B cell (primary cell): ENCODE results near the gene DUSP15. TPM values are rescaled to one million over a fixed set of nuclear protein-coding genes. Genes with fewer than 3 reads are reported as not detected.

Experiments used
- ATAC-seq: fragments of 200-7000 bp; cut with Tn5 transposase; one replicate; pipeline ENCODE4 v1.10.0; 2021; ENCODE audit warnings: low read depth, mild to moderate bottlenecking, moderate number of reproducible peaks, moderate library complexity
- CTCF ChIA-PET: fragments of 350-600 bp; sonication (Branson Sonifier 250); formaldehyde crosslinking; loops from one replicate; lab custom pipeline; 2021; ENCODE audit warnings: antibody characterized with exemption, inconsistent platforms; lab: Charles Lee
- POLR2A ChIA-PET: fragments of 350-600 bp; sonication (Branson Sonifier 250); formaldehyde crosslinking; loops from one replicate; lab custom pipeline; 2021; ENCODE audit warnings: antibody characterized with exemption; lab: Charles Lee
- DNase-seq: peaks from one replicate; pipeline ENCODE4 v3.0.0; 2013
- H2AFZ ChIP-seq: 2 replicates; pipeline ENCODE4 v1.6.1; 2012; ENCODE audit warnings: mild to moderate bottlenecking, low read depth, low read length; ENCODE audit not compliant: insufficient read depth, poor library complexity, severe bottlenecking
- H3K27ac ChIP-seq, 2 donors: 1 replicate in 1 of 2; 2 replicates in 1 of 2; pipeline ENCODE4 v1.5.1; 2012 to 2013; ENCODE audit warnings: low read length in 2 of 2, mild to moderate bottlenecking in 2 of 2, moderate library complexity in 1 of 2
- H3K27me3 ChIP-seq, 4 experiments: fragments of 200-600 bp in 1 of 4; sonication (generic) in 1 of 4; replicated peaks in 1 of 4; 1 replicate in 2 of 4; 2 replicates in 2 of 4; pipeline versions ENCODE4 v1.6.1 to v1.7.0; 2013 to 2016; ENCODE audit warnings: low read length in 3 of 4, mild to moderate bottlenecking in 2 of 4, mixed read lengths in 1 of 4, moderate library complexity in 1 of 4; ENCODE audit not compliant: insufficient read depth in 4 of 4, control insufficient read depth in 3 of 4; ENCODE audit errors: control extremely low read depth in 1 of 4
- H3K36me3 ChIP-seq, 2 experiments: replicated peaks in 1 of 2; 1 replicate in 1 of 2; 2 replicates in 1 of 2; pipeline versions ENCODE4 v1.6.1 to v1.7.1; 2013; ENCODE audit warnings: low read length in 1 of 2; ENCODE audit not compliant: insufficient read depth in 2 of 2, control insufficient read depth in 1 of 2; ENCODE audit errors: control extremely low read depth in 1 of 2, extremely low read depth in 1 of 2
- H3K4me1 ChIP-seq, 2 donors: fragments of 200-600 bp in 1 of 2; sonication (generic) in 1 of 2; 1 replicate in 1 of 2; 2 replicates in 1 of 2; pipeline versions ENCODE4 v1.5.1 to v1.6.1; 2013 to 2017; ENCODE audit warnings: low read length in 2 of 2; ENCODE audit not compliant: control insufficient read depth in 2 of 2, insufficient read depth in 2 of 2
- H3K4me2 ChIP-seq: replicated peaks from 2 replicates; pipeline ENCODE3; 2012; ENCODE audit warnings: mild to moderate bottlenecking, low read depth, low read length; ENCODE audit not compliant: poor library complexity, severe bottlenecking
- H3K4me3 ChIP-seq, 5 experiments: fragments of 200-600 bp in 1 of 5; sonication (generic) in 1 of 5; 1 replicate in 3 of 5; 2 replicates in 2 of 5; pipeline versions ENCODE4 v1.5.1 to v1.7.0; 2011 to 2016; ENCODE audit warnings: low read length in 4 of 5, mild to moderate bottlenecking in 4 of 5, low read depth in 2 of 5, control low read depth in 1 of 5, moderate library complexity in 1 of 5; ENCODE audit not compliant: insufficient read depth in 1 of 5; ENCODE audit errors: control extremely low read depth in 1 of 5, extremely low read depth in 1 of 5
- H3K79me2 ChIP-seq: fragments of 200-600 bp; sonication (generic); one replicate; pipeline ENCODE4 v1.6.0; 2016; ENCODE audit warnings: low read length; ENCODE audit not compliant: control insufficient read depth, insufficient read depth
- H3K9ac ChIP-seq: fragments of 200-600 bp; sonication (generic); 2 replicates; pipeline ENCODE4 v1.6.1; 2017; ENCODE audit warnings: mild to moderate bottlenecking, low read length, moderate library complexity
- H3K9me3 ChIP-seq, 3 donors: one replicate each; pipeline versions ENCODE4 v1.6.1 to v1.7.1; 2013; ENCODE audit warnings: low read length in 2 of 3; ENCODE audit not compliant: control insufficient read depth in 2 of 3, insufficient read depth in 1 of 3; ENCODE audit errors: control extremely low read depth in 1 of 3
- H4K20me1 ChIP-seq: 2 replicates; pipeline ENCODE4 v1.6.0; 2012; ENCODE audit warnings: mild to moderate bottlenecking, low read length; ENCODE audit not compliant: insufficient read depth, control insufficient read depth, poor library complexity, severe bottlenecking
- H3K27ac Mint-ChIP-seq: one replicate; pipeline ENCODE4 v1.8.0; 2021; ENCODE audit warnings: mixed read lengths
- H3K27me3 Mint-ChIP-seq: one replicate; pipeline ENCODE4 v1.8.0; 2021; ENCODE audit warnings: mixed read lengths
- H3K4me1 Mint-ChIP-seq: one replicate; pipeline ENCODE4 v1.8.0; 2021; ENCODE audit warnings: mixed read lengths
- H3K4me3 Mint-ChIP-seq: one replicate; pipeline ENCODE4 v1.8.0; 2021; ENCODE audit warnings: mixed read lengths
- H3K9me3 Mint-ChIP-seq: one replicate; pipeline ENCODE4 v1.8.0; 2022; ENCODE audit warnings: mixed read lengths; ENCODE audit not compliant: insufficient read depth
- EZH2 ChIP-seq: IDR thresholded peaks from 2 replicates; pipeline ENCODE4 v1.6.1; 2012; ENCODE audit warnings: borderline replicate concordance, low read depth, mild to moderate bottlenecking, moderate library complexity, low read length; ENCODE audit not compliant: insufficient read depth, poor library complexity, severe bottlenecking
- WGBS: methylation state at CpG from one replicate; pipeline ENCODE4 v1.1.5; 2013; ENCODE audit warnings: missing lambda C conversion rate; ENCODE audit not compliant: insufficient coverage; 5-methylcytosine and 5-hydroxymethylcytosine counted together
- intact Hi-C: fragments of 100-400 bp; cut with micrococcal nuclease; formaldehyde crosslinking; loops from one replicate; pipeline ENCODE4 v1.10.0; 2022
- polyA plus RNA-seq: library from polyadenylated mRNA; depleted of rRNA; stranded (reverse); fragments of >200 nt; gene quantifications from 2 replicates; pipeline ENCODE4 v1.2.3, GENCODE V29; 2012
- total RNA-seq, 2 donors: library from RNA; stranded (reverse); fragments of 120-200 nt in 1 of 2; gene quantifications; 1 replicate in 1 of 2; 2 replicates in 1 of 2; pipeline versions ENCODE4 v1.2.3 to v1.2.4, GENCODE V29; 2013 to 2022
- TF ChIP-seq, protein P1 (sequence below): fragments of 200-600 bp; IDR thresholded peaks from one replicate; pipeline ENCODE4 v1.8.0; 2022; ENCODE audit warnings: antibody characterized with exemption, mild to moderate bottlenecking

The DUSP15 gene
- total and polyA plus RNA-seq, 2 donors (not counting 1 experiment from before 2014, with no cell fraction given) = 0.78 to 3.3 TPM

DNA sequence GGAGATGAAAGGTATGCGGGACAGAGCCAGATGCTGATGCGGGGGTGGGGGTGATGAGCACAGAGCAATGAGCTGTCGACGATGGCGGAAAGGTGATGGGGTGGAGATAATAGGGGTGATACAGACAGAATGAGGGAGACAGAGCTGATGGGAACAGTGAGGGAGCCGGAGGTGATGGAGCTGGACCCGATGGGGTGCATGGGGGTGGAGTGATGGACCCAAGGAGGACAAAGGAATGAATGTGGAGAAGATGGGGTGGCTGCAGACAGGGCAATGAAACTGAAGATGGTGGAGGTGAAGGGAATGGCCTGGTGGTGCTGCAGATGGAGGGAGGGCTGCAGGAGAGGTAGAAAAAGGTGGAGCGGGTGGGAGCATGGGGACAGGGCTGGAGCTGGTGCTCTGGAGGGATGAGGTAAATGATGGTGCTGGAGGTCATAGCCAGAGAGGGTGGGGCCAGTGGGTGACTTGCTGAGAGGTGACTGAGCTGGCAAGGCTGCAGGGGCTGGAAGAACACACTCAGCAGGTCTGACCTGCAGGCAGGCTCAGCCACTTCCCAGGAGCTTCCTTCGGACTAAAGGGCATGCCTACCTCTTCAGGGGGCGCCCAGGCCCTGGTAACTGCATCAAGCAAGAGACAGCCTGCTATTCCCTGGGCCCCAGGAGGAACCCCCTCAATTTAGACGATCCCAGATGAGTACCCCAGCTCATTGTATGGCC is 18.9 kb downstream of the DUSP15 start:
- no peak overlapping the region for H3K27ac Mint-ChIP-seq
- Histone ChIP-seq H3K9ac (no peak overlapping the region), H3K4me3 (no peak overlapping the region), H3K36me3 (no peaks in the 10 kb centered on the region), H3K27me3 (peaks cover 0 to 24% (median 2%) of the 10 kb centered on the region in 4 experiments), H3K27ac (no peak overlapping the region), H3K4me2 (no peak overlapping the region), H3K9me3 (no peaks in the 10 kb centered on the region), H2AFZ (no peak overlapping the region), H4K20me1 (no peaks in the 10 kb centered on the region), H3K4me1 (no peaks in the 10 kb centered on the region), H3K79me2 (no peaks in the 10 kb centered on the region)
- DNase-seq (no peak), ATAC-seq (no peak)
- H3K4me3 Mint-ChIP-seq = no peak overlapping the region
- peaks cover 23% of the 10 kb centered on the region for H3K27me3 Mint-ChIP-seq
- H3K4me1 Mint-ChIP-seq = no peaks in the 10 kb centered on the region
- 92% methylated on average over 10 of the region's 11 CpGs for WGBS
- CTCF ChIA-PET = interaction anchor here (0.6 to 8.7 kb wide), 15 partner anchors 14 to 240 kb away, joined by 3 to 187 read pairs (median 9); partner anchors contain the start of gene PDRG1
- no peak for TF ChIP-seq EZH2
- TF ChIP-seq, protein P1, sequence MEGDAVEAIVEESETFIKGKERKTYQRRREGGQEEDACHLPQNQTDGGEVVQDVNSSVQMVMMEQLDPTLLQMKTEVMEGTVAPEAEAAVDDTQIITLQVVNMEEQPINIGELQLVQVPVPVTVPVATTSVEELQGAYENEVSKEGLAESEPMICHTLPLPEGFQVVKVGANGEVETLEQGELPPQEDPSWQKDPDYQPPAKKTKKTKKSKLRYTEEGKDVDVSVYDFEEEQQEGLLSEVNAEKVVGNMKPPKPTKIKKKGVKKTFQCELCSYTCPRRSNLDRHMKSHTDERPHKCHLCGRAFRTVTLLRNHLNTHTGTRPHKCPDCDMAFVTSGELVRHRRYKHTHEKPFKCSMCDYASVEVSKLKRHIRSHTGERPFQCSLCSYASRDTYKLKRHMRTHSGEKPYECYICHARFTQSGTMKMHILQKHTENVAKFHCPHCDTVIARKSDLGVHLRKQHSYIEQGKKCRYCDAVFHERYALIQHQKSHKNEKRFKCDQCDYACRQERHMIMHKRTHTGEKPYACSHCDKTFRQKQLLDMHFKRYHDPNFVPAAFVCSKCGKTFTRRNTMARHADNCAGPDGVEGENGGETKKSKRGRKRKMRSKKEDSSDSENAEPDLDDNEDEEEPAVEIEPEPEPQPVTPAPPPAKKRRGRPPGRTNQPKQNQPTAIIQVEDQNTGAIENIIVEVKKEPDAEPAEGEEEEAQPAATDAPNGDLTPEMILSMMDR = no peak
- intact Hi-C loops = loop anchor here (5.0 kb wide), 1 partner anchor 166 kb away; no protein-coding TSS in a partner anchor
- no peaks in the 10 kb centered on the region for H3K9me3 Mint-ChIP-seq
- POLR2A ChIA-PET = interaction anchor here (0.7 kb wide), 1 partner anchor 100 kb away, joined by 3 read pairs; the partner anchor contains the start of gene PDRG1

DNA sequence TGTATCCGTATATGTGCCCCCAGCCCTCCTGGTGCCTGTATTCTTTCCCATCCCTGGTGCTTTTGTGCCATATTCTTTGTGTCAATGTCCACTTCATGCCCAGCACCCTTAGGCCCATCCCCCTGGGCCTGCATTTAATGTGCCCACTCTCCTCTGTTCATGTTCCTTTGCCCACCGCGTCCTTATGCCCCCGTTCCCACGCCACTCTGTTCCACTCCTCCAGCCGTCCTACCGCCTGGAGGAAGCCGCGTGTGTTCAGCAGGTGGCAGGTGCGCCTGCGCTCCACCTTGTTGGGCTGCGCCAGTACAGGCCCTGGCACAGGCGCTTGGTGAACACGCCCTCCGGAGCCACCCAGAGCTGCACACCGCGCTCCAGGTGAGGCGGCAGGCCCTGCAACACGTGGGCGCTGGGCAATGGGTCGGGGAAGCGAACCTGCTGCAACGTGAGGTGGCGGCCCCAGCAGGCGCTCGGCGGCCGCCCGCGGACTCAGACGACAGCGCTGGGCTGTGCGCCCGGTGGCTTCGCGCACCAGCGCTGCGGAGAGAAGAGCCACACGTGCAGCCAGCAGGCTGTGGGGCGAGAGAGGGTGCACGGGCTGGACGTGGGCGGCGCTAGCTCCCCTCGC is 20.9 kb downstream of the DUSP15 start:
- WGBS = 62% methylated on average over 39 of the region's 45 CpGs
- POLR2A ChIA-PET = no interaction called here
- H3K4me1 Mint-ChIP-seq = no peaks in the 10 kb centered on the region
- Histone ChIP-seq H3K36me3 (no peaks in the 10 kb centered on the region), H3K4me1 (no peaks in the 10 kb centered on the region), H3K9me3 (no peaks in the 10 kb centered on the region), H3K4me3 (no peak overlapping the region), H3K9ac (no peak overlapping the region), H3K27me3 (peaks cover 0 to 20% (median 2%) of the 10 kb centered on the region in 4 experiments), H2AFZ (no peak overlapping the region), H3K4me2 (no peak overlapping the region), H3K79me2 (no peaks in the 10 kb centered on the region), H4K20me1 (no peaks in the 10 kb centered on the region), H3K27ac (no peak overlapping the region)
- intact Hi-C loops = no loop called here
- CTCF ChIA-PET = interaction anchor here (0.9 to 8.7 kb wide), 5 partner anchors 26 to 242 kb away, joined by 4 to 187 read pairs (median 22); partner anchors contain the start of gene PDRG1
- no peaks in the 10 kb centered on the region for H3K9me3 Mint-ChIP-seq
- no peak overlapping the region for H3K4me3 Mint-ChIP-seq
- DNase-seq (no peak), ATAC-seq (no peak)
- H3K27ac Mint-ChIP-seq = no peak overlapping the region
- H3K27me3 Mint-ChIP-seq = peaks cover 23% of the 10 kb centered on the region
- TF ChIP-seq, protein P1 = no peak
- no peak for TF ChIP-seq EZH2
